GM12865 (cell line): ENCODE data around the gene CD68.
A peak's percentile ranks its signal among the peaks of the same experiment; 100 is the strongest.
"Not testable (repeated sequence)": the region's sequence is repeated elsewhere in the genome, so short reads cannot be mapped to it uniquely, and the experiment has no call there.

Experiments used
- DNase-seq: peaks from one replicate; pipeline ENCODE4 v3.0.0; 2010; ENCODE audit warnings: low read depth
- H3K4me3 ChIP-seq: 2 replicates; pipeline ENCODE4 v1.5.1; 2011; ENCODE audit warnings: mild to moderate bottlenecking, low read depth, low read length, control low read depth
- CTCF ChIP-seq: IDR thresholded peaks from 2 replicates; pipeline ENCODE4 v1.5.1; 2011; ENCODE audit warnings: low read length, control low read depth, low read depth, inconsistent platforms; ENCODE audit not compliant: insufficient read depth; ENCODE audit errors: missing control alignments

The CD68 gene

GRCh38 chr17:7615265-7615747 is 35.9 kb downstream of the CD68 start:
- TF ChIP-seq CTCF = no peak
- peak overlapping the region; percentile 64 for H3K4me3 ChIP-seq
- DNase-seq = no peak

GRCh38 chr17:7618608-7619007 is 39.2 kb downstream of the CD68 start:
- TF ChIP-seq CTCF = no peak
- DNase-seq = no peak
- H3K4me3 ChIP-seq = no peak overlapping the region

GRCh38 chr17:7620835-7621234 is 41.4 kb downstream of the CD68 start:
- DNase-seq = no peak
- H3K4me3 ChIP-seq = no peak overlapping the region
- TF ChIP-seq CTCF = no peak

- no peak for TF ChIP-seq CTCF
- H3K4me3 ChIP-seq = no peak overlapping the region
These were observed 44.2 kb downstream of the CD68 start for GRCh38 chr17:7623661-7624060.

GRCh38 chr17:7625749-7626148 is 46.3 kb downstream of the CD68 start:
- not testable (repeated sequence) for H3K4me3 ChIP-seq, DNase-seq

More at GRCh38 chr17:7623661-7624060, 44.2 kb downstream of the CD68 start:
- no peak for DNase-seq

- H3K4me3 ChIP-seq = no peak overlapping the region
- DNase-seq = no peak
- no peak for TF ChIP-seq CTCF
These were observed 46.9 kb downstream of the CD68 start for GRCh38 chr17:7626307-7626706.

GRCh38 chr17:7626956-7627249 is 47.5 kb downstream of the CD68 start:
- DNase-seq = no peak
- peak overlapping the region; percentile 76 for H3K4me3 ChIP-seq
- no peak for TF ChIP-seq CTCF
